ENCODE measurements around the gene RAD50. TPM values are rescaled to one million over a fixed set of nuclear protein-coding genes. Genes with fewer than 3 reads are reported as not detected.

RAD50 gene
- total and polyA plus RNA-seq, 2 of the 4 experiments (the other 2 are of a cell fraction): 5.2 to 6.2 TPM

- H3K9ac ChIP-seq (ENCODE audit: low read depth, low read length): no peak overlapping the region
- DNase-seq: no peak
- no peak overlapping the region for H3K27ac ChIP-seq (ENCODE audit: insufficient read depth, low read length)
- H2BK15ac ChIP-seq (ENCODE audit: low read depth, low read length): no peak overlapping the region
- no TSS peak for BruUV-seq (replicated peaks)
- H2BK20ac ChIP-seq (ENCODE audit: low read depth, low read length): no peak overlapping the region
- no peaks in the 10 kb centered on the region for H3K27me3 ChIP-seq (ENCODE audit: control insufficient read depth, insufficient read depth, low read length)
- ChIA-PET CTCF (no interaction called here), POLR2A (ENCODE audit: unreplicated experiment) (no interaction called here)
- no peak overlapping the region for H2BK120ac ChIP-seq (ENCODE audit: low read depth, low read length)
- H3K14ac ChIP-seq (replicated peaks; ENCODE audit: low read depth, low read length): no peak overlapping the region
- no peak overlapping the region for H2AFZ ChIP-seq (replicated peaks; ENCODE audit: low read length, poor library complexity)
- no peaks in the 10 kb centered on the region for H4K20me1 ChIP-seq (ENCODE audit: insufficient read depth, low read length)
- H3K18ac ChIP-seq (ENCODE audit: low read depth, low read length): no peak overlapping the region
- intact Hi-C loops (cut with micrococcal nuclease): no loop called here
- no peak for ATAC-seq (ENCODE audit: low read depth)
- peak; percentile 43; the same call in 1 of the 2 replicates for TF ChIP-seq CEBPB (IDR thresholded peaks at IDR 0.05; ENCODE audit: low read depth, low read length)
- TF ChIP-seq ELK1 (IDR thresholded peaks at IDR 0.05; ENCODE audit: borderline replicate concordance, low read depth, low read length): no peak
- no peak overlapping the region for H4K8ac ChIP-seq (ENCODE audit: low read depth in 2 of 2, low read length in 2 of 2)
- H3K36me3 ChIP-seq (ENCODE audit: control insufficient read depth, insufficient read depth, low read length): 0 out of 2 replicates have a peak, but pooled peaks cover 3% of the 10 kb centered on the region
- no peak overlapping the region for H3K4me2 ChIP-seq (ENCODE audit: low read depth, low read length)
- H3K9me1 ChIP-seq (ENCODE audit: insufficient read depth, low read length): 0 out of 2 replicates have a peak, but pooled peaks cover 7% of the 10 kb centered on the region
- H4K5ac ChIP-seq (ENCODE audit: low read depth, low read length): no peak overlapping the region
- no peaks in the 10 kb centered on the region for H3K79me1 ChIP-seq (ENCODE audit: low read depth in 1 of 2, low read length in 2 of 2)
- H3K9me3 ChIP-seq (ENCODE audit: control insufficient read depth, insufficient read depth, low read length): no peaks in the 10 kb centered on the region
- no peak overlapping the region for H3K23ac ChIP-seq (ENCODE audit: low read depth, low read length)
- H3K4ac ChIP-seq (ENCODE audit: low read depth, low read length): no peak overlapping the region
- in situ Hi-C loops (cut with MboI; ENCODE audit: low sequenced_read_pairs): no loop called here
- H2AK9ac ChIP-seq (replicated peaks; ENCODE audit: low read depth, low read length, poor library complexity): no peak overlapping the region
- H4K91ac ChIP-seq (ENCODE audit: insufficient read depth, low read depth, low read length): no peak overlapping the region
- H3K56ac ChIP-seq (ENCODE audit: extremely low read depth, insufficient read depth, low read length): no peak overlapping the region
- dilution Hi-C loops (cut with HindIII; ENCODE audit: low sequenced_read_pairs, unreplicated experiment): no loop called here
- no peak overlapping the region for H2AK5ac ChIP-seq (ENCODE audit: low read depth, low read length)
- H3K4me1 ChIP-seq (ENCODE audit: control insufficient read depth, insufficient read depth, low read length): no peaks in the 10 kb centered on the region; the same call in 1 of the 2 replicates
- no peak overlapping the region for H3K4me3 ChIP-seq (ENCODE audit: insufficient read depth, low read depth, low read length)
- H2BK5ac ChIP-seq (ENCODE audit: low read depth, low read length, poor library complexity, severe bottlenecking): no peak overlapping the region
Measured at GRCh38 chr5:132692632-132692967, 135.8 kb downstream of the RAD50 start.

Other genes starting within 250 kb of the RAD50 start
- 3.6 and 6.1 TPM in 2 replicates for gene SLC22A5, start 187.3 kb upstream of the RAD50 start, total RNA-seq (2012; rRNA removed)
- 6.0 and 7.1 TPM in 2 replicates for gene SLC22A5, start 187.3 kb upstream of the RAD50 start, polyA plus RNA-seq (2012; rRNA removed)
- 6.9 and 11.1 TPM in 2 replicates for gene IRF1, start 66.2 kb upstream of the RAD50 start, total RNA-seq (2012; rRNA removed)
- gene IRF1, start 66.2 kb upstream of the RAD50 start, polyA plus RNA-seq (2012; rRNA removed): 16.5 and 18.9 TPM in 2 replicates
- not detected in 2 replicates for gene IL5, start 13.5 kb upstream of the RAD50 start, total RNA-seq (2012; rRNA removed)
- not detected in 2 replicates for gene IL5, start 13.5 kb upstream of the RAD50 start, polyA plus RNA-seq (2012; rRNA removed)
- not detected in 2 replicates for gene IL13, start 101.2 kb downstream of the RAD50 start, total RNA-seq (2012; rRNA removed)
- not detected in 2 replicates for gene IL13, start 101.2 kb downstream of the RAD50 start, polyA plus RNA-seq (2012; rRNA removed)
- not detected in 2 replicates for gene IL4, start 117.0 kb downstream of the RAD50 start, total RNA-seq (2012; rRNA removed)
- not detected in 2 replicates for gene IL4, start 117.0 kb downstream of the RAD50 start, polyA plus RNA-seq (2012; rRNA removed)
- 4.3 and 9.4 TPM in 2 replicates for gene KIF3A, start 180.6 kb downstream of the RAD50 start, total RNA-seq (2012; rRNA removed)
- gene KIF3A, start 180.6 kb downstream of the RAD50 start, polyA plus RNA-seq (2012; rRNA removed): 3.4 and 4.5 TPM in 2 replicates
- gene CCNI2, start 190.4 kb downstream of the RAD50 start, total RNA-seq (2012; rRNA removed): not detected in 2 replicates
- not detected in 2 replicates for gene CCNI2, start 190.4 kb downstream of the RAD50 start, polyA plus RNA-seq (2012; rRNA removed)
- 60.5 and 67.2 TPM in 2 replicates for gene SEPTIN8, start 220.3 kb downstream of the RAD50 start, total RNA-seq (2012; rRNA removed)
- gene SEPTIN8, start 220.3 kb downstream of the RAD50 start, polyA plus RNA-seq (2012; rRNA removed): 54.7 and 56.2 TPM in 2 replicates

All from IMR-90 (cell line).